Tibial artery (tissue), 4 donors: ENCODE data around the gene UBXN2A.
"Not testable (repeated sequence)": the region's sequence is repeated elsewhere in the genome, so short reads cannot be mapped to it uniquely, and the experiment has no call there.

Source experiments
- DNase-seq, 2 donors: peaks; one replicate each; pipeline ENCODE4 v3.0.0-alpha.2; 2019
- H3K27ac ChIP-seq, 2 donors: fragments of 200-600 bp; sonication (generic) in 1 of 2; 1 replicate in 1 of 2; 2 replicates in 1 of 2; pipeline ENCODE4 v1.5.1; 2018 to 2019; ENCODE audit warnings: mild to moderate bottlenecking in 1 of 2
- H3K27me3 ChIP-seq, 2 donors: fragments of 200-600 bp; sonication (generic) in 1 of 2; one replicate each; pipeline versions ENCODE4 v1.5.1 to v1.6.0; 2016 to 2019
- H3K36me3 ChIP-seq, 3 donors: fragments of 200-600 bp; sonication (generic) in 2 of 3; one replicate each; pipeline ENCODE4 v1.5.1; 2016 to 2019; ENCODE audit warnings: mild to moderate bottlenecking in 2 of 3
- H3K4me1 ChIP-seq, 4 donors: fragments of 200-600 bp; sonication (generic) in 2 of 4; 1 replicate in 3 of 4; 2 replicates in 1 of 4; pipeline ENCODE4 v1.5.1; 2016 to 2019
- H3K4me3 ChIP-seq, 2 donors: fragments of 200-600 bp; sonication (generic) in 1 of 2; 1 replicate in 1 of 2; 2 replicates in 1 of 2; pipeline ENCODE4 v1.5.1; 2018 to 2019; ENCODE audit warnings: mild to moderate bottlenecking in 2 of 2
- H3K9me3 ChIP-seq, 3 donors: fragments of 200-600 bp; sonication (generic) in 1 of 3; one replicate each; pipeline ENCODE4 v1.5.1; 2016 to 2019
- intact Hi-C: fragments of 100-400 bp; cut with DNase I; formaldehyde crosslinking; loops from one replicate; pipeline ENCODE4 v1.15.0; 2023; ENCODE audit warnings: low total_unique reads
- TF ChIP-seq, protein P1 (sequence below), 2 experiments: fragments of 200-600 bp in 1 of 2; fragments of 450-650 bp in 1 of 2; IDR thresholded peaks; one replicate each; pipeline ENCODE4 v1.5.1; 2017 to 2019; ENCODE audit warnings: antibody characterized with exemption in 2 of 2, mild to moderate bottlenecking in 1 of 2, moderate library complexity in 1 of 2

Gene UBXN2A

GRCh38 chr2:24011250-24012104 is 71.2 kb downstream of the UBXN2A start:
- intact Hi-C loops = no loop called here
- TF ChIP-seq, protein P1, sequence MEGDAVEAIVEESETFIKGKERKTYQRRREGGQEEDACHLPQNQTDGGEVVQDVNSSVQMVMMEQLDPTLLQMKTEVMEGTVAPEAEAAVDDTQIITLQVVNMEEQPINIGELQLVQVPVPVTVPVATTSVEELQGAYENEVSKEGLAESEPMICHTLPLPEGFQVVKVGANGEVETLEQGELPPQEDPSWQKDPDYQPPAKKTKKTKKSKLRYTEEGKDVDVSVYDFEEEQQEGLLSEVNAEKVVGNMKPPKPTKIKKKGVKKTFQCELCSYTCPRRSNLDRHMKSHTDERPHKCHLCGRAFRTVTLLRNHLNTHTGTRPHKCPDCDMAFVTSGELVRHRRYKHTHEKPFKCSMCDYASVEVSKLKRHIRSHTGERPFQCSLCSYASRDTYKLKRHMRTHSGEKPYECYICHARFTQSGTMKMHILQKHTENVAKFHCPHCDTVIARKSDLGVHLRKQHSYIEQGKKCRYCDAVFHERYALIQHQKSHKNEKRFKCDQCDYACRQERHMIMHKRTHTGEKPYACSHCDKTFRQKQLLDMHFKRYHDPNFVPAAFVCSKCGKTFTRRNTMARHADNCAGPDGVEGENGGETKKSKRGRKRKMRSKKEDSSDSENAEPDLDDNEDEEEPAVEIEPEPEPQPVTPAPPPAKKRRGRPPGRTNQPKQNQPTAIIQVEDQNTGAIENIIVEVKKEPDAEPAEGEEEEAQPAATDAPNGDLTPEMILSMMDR (IDR thresholded peaks at IDR 0.05) = no peak
- no peak for DNase-seq
- no peaks in the 10 kb centered on the region for H3K36me3 ChIP-seq
- H3K4me1 ChIP-seq = peaks cover 0 to 12% (median 10%) of the 10 kb centered on the region in 4 donors
- no peak overlapping the region for H3K4me3 ChIP-seq
- peaks cover 0 to 26% of the 10 kb centered on the region in 2 donors for H3K27me3 ChIP-seq
- H3K9me3 ChIP-seq = no peaks in the 10 kb centered on the region
- no peak overlapping the region for H3K27ac ChIP-seq

GRCh38 chr2:24012521-24013188 is 72.4 kb downstream of the UBXN2A start:
- no peak overlapping the region for H3K4me3 ChIP-seq
- no peak for DNase-seq
- no peaks in the 10 kb centered on the region for H3K9me3 ChIP-seq

GRCh38 chr2:24014902-24015301 is 74.6 kb downstream of the UBXN2A start:
- H3K4me1 ChIP-seq, H3K27ac ChIP-seq, DNase-seq, H3K9me3 ChIP-seq, H3K4me3 ChIP-seq, intact Hi-C loops, H3K36me3 ChIP-seq: not testable (repeated sequence)
- peaks cover 0 to 14% of the 10 kb centered on the region in 2 donors for H3K27me3 ChIP-seq

More at GRCh38 chr2:24012521-24013188, 72.4 kb downstream of the UBXN2A start:
- Histone ChIP-seq H3K27me3 (peaks cover 0 to 26% of the 10 kb centered on the region in 2 donors), H3K4me1 (peaks cover 0 to 12% (median 10%) of the 10 kb centered on the region in 4 donors), H3K27ac (no peak overlapping the region), H3K36me3 (no peaks in the 10 kb centered on the region)
- intact Hi-C loops = no loop called here
- TF ChIP-seq, protein P1 (IDR thresholded peaks at IDR 0.05) = no peak

DNA sequence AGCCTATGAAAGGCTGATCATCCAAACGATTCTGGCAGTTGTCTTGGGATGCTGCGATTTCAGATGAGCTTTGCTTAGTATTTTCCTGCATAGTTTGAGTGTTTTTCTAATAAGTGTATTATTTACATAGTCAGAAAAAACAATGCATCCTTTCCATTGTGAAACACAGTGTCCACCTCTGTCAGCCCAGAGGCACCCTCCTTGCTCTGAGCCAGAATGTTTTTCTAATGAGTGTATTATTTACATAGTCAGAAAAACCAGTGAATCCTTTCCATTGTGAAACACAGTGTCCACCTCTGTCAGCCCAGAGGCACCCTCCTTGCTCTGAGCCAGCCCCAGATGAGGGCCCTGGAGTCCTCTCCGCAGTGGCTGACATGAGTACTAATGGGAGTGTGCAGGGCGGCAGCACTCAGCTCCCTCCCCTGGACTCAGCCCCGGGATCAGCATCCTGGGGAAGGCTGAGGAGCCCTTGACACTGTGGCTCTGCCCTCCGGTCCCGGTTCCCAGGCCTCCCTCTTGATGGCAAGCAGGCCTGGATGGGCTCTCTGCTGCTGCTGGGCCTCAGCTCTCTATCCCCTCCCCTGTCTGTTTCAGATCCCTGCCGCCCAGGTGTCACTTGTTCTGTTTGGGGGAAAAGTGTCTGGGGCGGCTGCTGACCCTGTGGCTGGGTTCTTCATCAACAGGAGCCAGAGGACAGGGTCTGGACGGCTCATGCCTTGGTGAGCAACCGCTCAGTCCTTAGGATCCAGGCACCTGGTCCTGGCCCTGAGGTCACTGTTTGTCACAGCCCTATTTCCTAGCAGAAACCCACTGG is 75.5 kb downstream of the UBXN2A start:
- no peaks in the 10 kb centered on the region for H3K9me3 ChIP-seq
- intact Hi-C loops = no loop called here
- H3K27me3 ChIP-seq = peaks cover 0 to 6% of the 10 kb centered on the region in 2 donors
- no peak overlapping the region for H3K4me3 ChIP-seq
- no peak overlapping the region for H3K27ac ChIP-seq
- no peaks in the 10 kb centered on the region for H3K4me1 ChIP-seq
- H3K36me3 ChIP-seq = no peaks in the 10 kb centered on the region
- no peak for DNase-seq
- TF ChIP-seq, protein P1 (IDR thresholded peaks at IDR 0.05) = no peak

DNA sequence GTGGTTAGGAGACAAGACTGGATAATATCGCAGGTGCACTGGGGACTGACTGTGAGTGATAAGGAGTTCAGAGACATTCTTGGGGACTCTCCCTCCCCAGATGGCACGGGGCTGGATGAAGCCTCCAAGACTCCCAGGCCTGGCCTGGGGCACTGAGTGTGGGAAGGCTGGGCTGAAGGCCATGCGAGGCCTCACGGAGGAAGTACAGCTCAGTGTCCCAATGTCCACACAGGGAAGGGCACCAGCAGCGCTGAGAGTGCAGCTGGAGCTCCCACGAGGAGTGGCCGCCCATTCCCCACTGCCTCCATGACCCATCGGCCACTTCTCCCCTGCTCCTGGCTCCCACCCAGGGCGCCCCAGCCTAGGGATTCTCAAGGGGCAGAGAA is 76.1 kb downstream of the UBXN2A start:
- no peak overlapping the region for H3K27ac ChIP-seq

More for the DNA sequence above, 76.1 kb downstream of the UBXN2A start:
- Histone ChIP-seq H3K4me1 (no peaks in the 10 kb centered on the region), H3K9me3 (no peaks in the 10 kb centered on the region), H3K4me3 (no peak overlapping the region), H3K36me3 (peaks cover 0 to 1% (median 0%) of the 10 kb centered on the region in 3 donors), H3K27me3 (peaks cover 0 to 2% of the 10 kb centered on the region in 2 donors)
- intact Hi-C loops = no loop called here
- no peak for DNase-seq
- TF ChIP-seq, protein P1 (IDR thresholded peaks at IDR 0.05) = no peak
